Measurements from ENCODE around the gene AKAP1.

AKAP1 gene

DNA sequence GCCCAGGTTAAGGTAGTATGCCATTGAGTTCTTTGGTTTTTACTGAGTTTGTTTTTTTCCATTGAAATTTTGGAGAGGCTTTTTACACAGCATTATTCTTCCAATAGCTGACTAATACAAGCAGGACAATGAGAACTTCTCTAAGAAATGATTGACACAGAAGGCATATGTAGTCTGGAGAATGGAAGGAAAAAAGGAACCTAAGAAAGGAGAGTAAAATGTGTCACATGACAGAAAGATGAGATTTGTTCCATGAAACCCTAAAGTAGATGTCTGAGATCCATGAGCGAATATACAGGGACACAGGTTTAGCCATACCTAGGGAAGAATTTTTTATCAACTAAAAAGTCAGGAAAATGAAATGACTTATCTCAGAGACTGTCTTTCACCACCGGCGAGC lies 80.7 kb downstream of the AKAP1 start:
- DNase-seq (ENCODE audit: low spot score): no peak

GRCh38 chr17:57166803-57167202 lies 81.8 kb downstream of the AKAP1 start:
- no peak for DNase-seq (ENCODE audit: low spot score)

- DNase-seq (ENCODE audit: low spot score): no peak
Measured at GRCh38 chr17:57168695-57169094, 83.6 kb downstream of the AKAP1 start.

GRCh38 chr17:57170866-57171265 lies 85.8 kb downstream of the AKAP1 start:
- DNase-seq (ENCODE audit: low spot score): no peak

All from left forelimb (tissue), 1 donor.